K562 (cell line): ENCODE data around the gene TRMU.

Experiments
- CREM ChIP-seq: IDR thresholded peaks from 2 replicates; pipeline ENCODE4 v1.6.1; 2014; ENCODE audit warnings: antibody characterized with exemption, low read depth
- EZH2 ChIP-seq: IDR thresholded peaks from 2 replicates; pipeline ENCODE4 v1.6.1; 2012; ENCODE audit warnings: low read depth, mild to moderate bottlenecking, inconsistent platforms, low read length, borderline replicate concordance
- KLF6 ChIP-seq: fragments of 250-450 bp; sonication (Bioruptor Pico); IDR thresholded peaks from 2 replicates; pipeline ENCODE4 v1.4.0; 2020; ENCODE audit warnings: mild to moderate bottlenecking, moderate library complexity, borderline replicate concordance
- MAFK ChIP-seq: IDR thresholded peaks from 2 replicates; pipeline ENCODE4 v1.6.1; 2011; ENCODE audit warnings: low read length, improper control_type of control experiment
- POLR2B ChIP-seq: fragments of 450-650 bp; IDR thresholded peaks from 2 replicates; pipeline ENCODE4 v1.6.1; 2018; ENCODE audit warnings: low read depth; ENCODE audit not compliant: partially characterized antibody
- ZNF121 ChIP-seq: sonication (generic); formaldehyde crosslinking; conservative IDR thresholded peaks from 2 replicates; pipeline ENCODE4 v1.8.0; 2022; ENCODE audit warnings: missing genetic modification reagents
- ZNF408 ChIP-seq: fragments of 250-450 bp; sonication (Bioruptor Pico); IDR thresholded peaks from 2 replicates; pipeline ENCODE4 v1.4.0; 2020; ENCODE audit warnings: low read depth, mild to moderate bottlenecking, moderate library complexity
- ZNF41 ChIP-seq: fragments of 250-450 bp; sonication (Bioruptor Pico); conservative IDR thresholded peaks from 2 replicates; pipeline ENCODE4 v1.4.0; 2020; ENCODE audit warnings: mild to moderate bottlenecking
- ZZZ3 ChIP-seq: fragments of 450-650 bp; IDR thresholded peaks from 2 replicates; pipeline ENCODE4 v1.6.1; 2016; ENCODE audit warnings: antibody characterized with exemption, mild to moderate bottlenecking, moderate library complexity
- TF ChIP-seq, protein P1 (sequence below), 3 experiments: IDR thresholded peaks in 2 of 3; conservative IDR thresholded peaks in 1 of 3; 2 replicates each; pipeline ENCODE4 v1.5.1; 2011 to 2012; ENCODE audit warnings: low read length in 3 of 3, mild to moderate bottlenecking in 3 of 3, control low read depth in 2 of 3, improper control_type of control experiment in 1 of 3, inconsistent platforms in 1 of 3, low read depth in 1 of 3, mixed read lengths in 1 of 3, moderate library complexity in 1 of 3; ENCODE audit not compliant: insufficient read depth in 2 of 3

DNA sequence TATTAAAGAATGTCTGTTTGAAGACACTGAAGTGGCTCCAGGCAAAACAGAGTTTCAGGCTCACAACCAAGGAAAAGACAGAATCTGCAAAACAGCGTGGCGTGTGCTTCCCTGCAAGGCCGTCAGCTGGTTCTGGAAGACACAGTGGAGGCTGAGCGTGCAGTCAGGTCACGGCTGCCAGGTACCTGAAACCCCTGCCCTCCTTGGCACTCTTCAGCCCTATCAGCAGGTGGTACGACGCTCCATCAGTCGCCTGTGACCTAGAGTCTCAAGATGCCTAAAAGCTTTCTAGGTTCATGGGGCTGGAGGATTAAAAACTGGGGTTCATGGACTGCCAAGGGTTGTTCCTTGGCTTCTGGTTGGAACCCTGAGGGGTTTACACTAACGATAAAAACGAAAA lies 65.9 kb downstream of the TRMU start:
- TF ChIP-seq POLR2B (no peak), MAFK (no peak), ZNF408 (CRISPR knock-in tag) (no peak), ZNF41 (CRISPR knock-in tag) (no peak), EZH2 (no peak), ZNF121 (CRISPR knock-in tag) (no peak), ZZZ3 (no peak), KLF6 (no peak), CREM (no peak)
- TF ChIP-seq, protein P1, sequence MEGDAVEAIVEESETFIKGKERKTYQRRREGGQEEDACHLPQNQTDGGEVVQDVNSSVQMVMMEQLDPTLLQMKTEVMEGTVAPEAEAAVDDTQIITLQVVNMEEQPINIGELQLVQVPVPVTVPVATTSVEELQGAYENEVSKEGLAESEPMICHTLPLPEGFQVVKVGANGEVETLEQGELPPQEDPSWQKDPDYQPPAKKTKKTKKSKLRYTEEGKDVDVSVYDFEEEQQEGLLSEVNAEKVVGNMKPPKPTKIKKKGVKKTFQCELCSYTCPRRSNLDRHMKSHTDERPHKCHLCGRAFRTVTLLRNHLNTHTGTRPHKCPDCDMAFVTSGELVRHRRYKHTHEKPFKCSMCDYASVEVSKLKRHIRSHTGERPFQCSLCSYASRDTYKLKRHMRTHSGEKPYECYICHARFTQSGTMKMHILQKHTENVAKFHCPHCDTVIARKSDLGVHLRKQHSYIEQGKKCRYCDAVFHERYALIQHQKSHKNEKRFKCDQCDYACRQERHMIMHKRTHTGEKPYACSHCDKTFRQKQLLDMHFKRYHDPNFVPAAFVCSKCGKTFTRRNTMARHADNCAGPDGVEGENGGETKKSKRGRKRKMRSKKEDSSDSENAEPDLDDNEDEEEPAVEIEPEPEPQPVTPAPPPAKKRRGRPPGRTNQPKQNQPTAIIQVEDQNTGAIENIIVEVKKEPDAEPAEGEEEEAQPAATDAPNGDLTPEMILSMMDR (IDR thresholded peaks at IDR 0.05 in 2 of 3, conservative IDR thresholded peaks at IDR 0.05 in 1 of 3; ENCODE audit: insufficient read depth in 2 of 3, low read depth in 1 of 3, low read length in 3 of 3): no peak
